HG03039 (cell line): ENCODE measurements around the gene FAM83G.
"Not testable (repeated sequence)": the region's sequence is repeated elsewhere in the genome, so short reads cannot be mapped to it uniquely, and the experiment has no call there.

Experiments
- ATAC-seq: cut with Tn5 transposase; IDR thresholded peaks from one replicate; pipeline ENCODE4 v1.9.1; 2021; ENCODE audit warnings: mild to moderate bottlenecking, moderate library complexity; ENCODE audit not compliant: unreplicated experiment

Gene FAM83G, protein sequence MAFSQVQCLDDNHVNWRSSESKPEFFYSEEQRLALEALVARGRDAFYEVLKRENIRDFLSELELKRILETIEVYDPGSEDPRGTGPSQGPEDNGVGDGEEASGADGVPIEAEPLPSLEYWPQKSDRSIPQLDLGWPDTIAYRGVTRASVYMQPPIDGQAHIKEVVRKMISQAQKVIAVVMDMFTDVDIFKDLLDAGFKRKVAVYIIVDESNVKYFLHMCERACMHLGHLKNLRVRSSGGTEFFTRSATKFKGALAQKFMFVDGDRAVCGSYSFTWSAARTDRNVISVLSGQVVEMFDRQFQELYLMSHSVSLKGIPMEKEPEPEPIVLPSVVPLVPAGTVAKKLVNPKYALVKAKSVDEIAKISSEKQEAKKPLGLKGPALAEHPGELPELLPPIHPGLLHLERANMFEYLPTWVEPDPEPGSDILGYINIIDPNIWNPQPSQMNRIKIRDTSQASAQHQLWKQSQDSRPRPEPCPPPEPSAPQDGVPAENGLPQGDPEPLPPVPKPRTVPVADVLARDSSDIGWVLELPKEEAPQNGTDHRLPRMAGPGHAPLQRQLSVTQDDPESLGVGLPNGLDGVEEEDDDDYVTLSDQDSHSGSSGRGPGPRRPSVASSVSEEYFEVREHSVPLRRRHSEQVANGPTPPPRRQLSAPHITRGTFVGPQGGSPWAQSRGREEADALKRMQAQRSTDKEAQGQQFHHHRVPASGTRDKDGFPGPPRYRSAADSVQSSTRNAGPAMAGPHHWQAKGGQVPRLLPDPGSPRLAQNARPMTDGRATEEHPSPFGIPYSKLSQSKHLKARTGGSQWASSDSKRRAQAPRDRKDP

DNA sequence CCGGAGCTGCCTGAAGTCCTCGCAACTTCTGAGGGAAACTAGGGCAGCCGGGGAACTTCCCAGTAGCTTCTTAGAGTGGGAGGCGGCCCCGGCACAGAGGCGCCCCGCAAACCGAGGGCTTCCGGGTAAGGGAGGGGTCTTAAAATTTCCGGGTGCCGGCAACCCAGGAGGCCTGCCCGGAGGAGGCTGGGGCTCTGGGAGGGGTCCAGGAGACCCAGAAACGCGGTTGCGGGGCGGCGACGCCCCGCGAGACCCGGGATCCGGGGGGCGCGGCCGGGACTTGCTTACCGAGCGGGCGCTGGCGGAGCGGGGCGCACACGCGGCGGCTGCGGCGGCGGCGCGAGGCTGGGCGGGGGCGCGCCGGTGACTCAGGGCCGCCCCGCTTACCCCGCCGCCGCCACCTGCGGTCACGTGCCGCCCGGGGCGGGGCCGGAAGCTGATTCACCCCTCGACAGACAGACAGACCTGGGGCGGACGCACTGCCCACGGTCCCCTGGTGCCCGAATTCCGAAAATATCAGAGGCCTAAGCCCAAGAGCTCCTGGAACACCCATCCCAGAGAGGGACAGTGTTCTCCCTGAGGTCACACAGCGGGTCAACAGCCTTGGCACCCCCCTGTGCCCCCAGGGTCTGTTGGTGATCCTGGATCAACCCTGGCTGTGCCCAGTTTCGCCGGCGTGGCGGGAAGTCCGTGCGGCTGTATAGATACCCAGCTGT, at the start of gene FAM83G:
Gene FAM83G, minus strand, starts transcription at position 344 of the 716 bp plus-strand sequence. CDS start 723 bp downstream, outside the sequence.
- peak; percentile 50 for ATAC-seq

DNA sequence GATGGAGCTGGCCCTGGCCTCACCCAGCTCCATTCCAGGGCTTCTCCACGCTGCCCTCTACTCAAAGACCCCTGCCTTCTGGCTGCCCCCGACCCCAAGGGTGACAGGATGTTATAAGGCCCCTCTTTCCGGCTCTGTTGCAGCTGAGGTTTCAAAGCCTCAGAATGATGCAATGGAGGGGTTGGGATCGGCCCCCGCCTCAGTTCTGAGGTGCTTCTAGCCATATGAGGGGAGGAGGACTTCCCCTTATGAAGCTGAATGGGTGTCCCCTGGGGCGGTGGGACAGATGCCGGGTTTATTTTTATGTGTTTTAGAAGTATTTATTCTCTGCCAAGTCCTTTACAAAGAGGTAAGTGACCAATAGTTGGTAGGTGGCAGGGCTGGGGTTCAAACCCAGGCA, 44.3 kb upstream of the FAM83G start:
- ATAC-seq = not testable (repeated sequence)

DNA sequence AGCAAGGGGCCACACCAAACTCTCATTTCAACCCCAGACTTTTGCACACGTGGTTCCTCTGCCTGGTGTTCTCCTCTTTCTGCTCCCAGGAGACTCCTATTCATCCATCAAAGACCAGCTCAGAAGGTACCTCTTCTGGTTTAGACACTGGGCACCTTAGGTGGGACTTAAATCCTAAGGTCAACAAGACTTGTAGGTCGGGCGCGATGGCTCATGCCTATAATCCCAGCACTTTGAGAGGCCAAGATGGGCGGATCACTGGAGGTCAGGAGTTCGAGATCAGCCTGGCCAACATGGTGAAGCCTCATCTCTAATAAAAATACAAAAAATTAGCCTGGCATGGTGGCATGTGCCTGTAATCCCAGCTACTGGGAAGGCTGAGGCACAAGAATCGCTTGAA, 42.9 kb upstream of the FAM83G start:
- ATAC-seq = not testable (repeated sequence)

DNA sequence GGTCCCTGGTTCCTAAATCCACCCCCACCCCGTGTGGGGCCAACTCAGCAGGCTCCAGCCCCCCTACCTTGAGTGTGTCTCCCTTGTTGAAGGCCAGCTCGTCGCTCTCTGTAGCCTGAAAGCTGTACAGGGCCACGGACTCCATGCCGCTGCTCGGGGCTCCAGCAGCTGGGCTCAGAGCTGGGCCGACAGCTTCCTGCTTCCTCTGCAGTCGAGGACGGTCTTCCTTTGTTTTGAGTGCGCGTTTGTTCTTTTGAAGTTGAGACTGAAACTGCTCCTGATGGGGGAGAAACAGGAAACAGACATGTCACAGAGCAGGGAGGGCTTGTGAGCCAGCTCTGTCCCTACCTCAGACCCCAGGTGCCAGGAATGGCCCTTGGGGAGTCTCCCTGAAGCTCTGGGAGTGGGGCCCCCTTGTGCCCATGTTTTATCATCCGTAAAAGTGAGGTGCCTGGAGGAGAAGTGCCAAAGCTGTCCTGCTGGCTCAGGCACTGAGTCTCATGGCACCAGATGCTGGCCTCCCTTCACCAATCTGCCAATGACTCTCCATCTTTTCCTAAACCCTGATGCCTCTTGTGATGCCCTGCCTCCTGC, 42.3 kb upstream of the FAM83G start, which contains the start of gene GRAP:
Gene GRAP, minus strand, starts transcription at position 176 of the 594 bp plus-strand sequence. Its CDS starts 31 bp downstream, at position 145.
- ATAC-seq = not testable (repeated sequence)

DNA sequence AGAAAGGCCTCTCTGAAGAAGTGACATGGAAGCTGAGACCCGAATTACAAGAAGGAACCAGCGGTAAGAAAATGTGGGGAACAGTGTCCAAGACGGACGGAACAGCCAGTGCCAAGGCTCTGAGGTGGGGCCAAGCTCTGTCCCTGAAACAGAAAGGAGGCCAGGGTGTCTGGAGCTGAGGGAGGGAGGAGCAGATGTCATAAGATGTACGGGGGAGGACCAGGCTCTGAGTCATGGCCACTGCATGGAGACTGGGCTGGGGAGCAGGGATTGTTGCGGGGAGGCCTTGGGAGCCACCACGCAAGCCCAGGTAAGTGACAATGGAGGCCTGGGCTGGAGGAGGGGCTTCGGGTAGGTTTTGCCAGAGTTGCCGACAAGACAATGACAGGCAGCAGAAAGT, 40.1 kb upstream of the FAM83G start:
- ATAC-seq = not testable (repeated sequence)

DNA sequence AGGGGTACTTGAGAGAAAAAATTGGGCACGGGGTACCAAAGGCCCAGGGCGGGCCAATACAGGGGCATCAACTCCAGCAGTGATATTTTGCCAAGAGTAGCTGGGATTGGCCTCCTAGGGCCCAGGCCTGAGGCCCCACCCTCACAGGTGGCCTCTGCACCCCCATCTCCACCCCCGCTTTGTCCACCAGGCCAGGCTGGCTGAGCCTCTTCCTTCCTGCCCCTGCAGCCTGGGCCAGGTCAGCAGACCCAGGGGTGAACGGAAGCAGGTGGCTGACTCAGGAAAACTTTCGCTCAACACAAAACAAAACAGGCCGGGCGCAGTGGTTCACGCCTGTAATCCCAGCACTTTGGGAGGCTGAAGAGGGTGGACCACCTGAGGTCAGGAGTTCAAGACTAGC, 38.5 kb upstream of the FAM83G start:
- not testable (repeated sequence) for ATAC-seq

DNA sequence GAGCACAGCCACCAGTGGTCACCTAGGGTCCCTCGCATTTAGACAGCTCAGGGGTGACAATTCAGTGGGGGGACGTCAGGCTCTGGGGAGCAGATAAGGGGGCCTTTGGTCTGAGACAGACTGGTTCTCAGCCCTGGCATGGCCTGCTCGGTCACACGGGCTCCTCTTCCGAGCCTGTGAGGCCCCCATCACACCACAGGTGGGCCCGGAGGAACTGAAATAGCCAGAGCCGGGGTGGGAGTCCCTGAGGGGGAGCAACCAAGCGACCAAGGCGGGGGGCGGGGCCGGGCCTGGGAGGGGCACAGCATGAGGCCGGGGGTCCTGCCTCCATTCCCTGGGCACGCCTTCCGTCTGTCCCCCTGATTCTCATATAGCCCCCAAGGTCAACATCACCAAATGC, 37.8 kb upstream of the FAM83G start:
- ATAC-seq = not testable (repeated sequence)

DNA sequence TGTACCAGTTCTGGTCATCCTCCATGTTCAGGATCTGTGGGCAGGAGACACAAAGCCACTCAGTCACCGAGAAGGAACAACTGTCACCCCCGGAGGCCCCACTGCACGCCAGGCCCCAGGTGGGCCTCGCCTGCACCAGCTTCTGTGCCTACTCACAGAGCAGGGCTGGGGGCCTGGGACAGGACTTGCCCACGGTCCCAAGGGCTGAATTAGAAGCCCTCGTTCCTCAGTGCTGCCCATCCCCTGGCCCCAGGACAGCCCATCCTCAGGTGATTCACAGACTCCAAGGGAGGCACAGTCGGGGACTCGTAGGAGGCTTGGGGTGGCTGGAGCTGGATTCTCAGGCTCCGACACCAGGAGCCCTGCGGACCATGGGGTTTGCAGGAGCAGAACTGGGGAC, 37.3 kb upstream of the FAM83G start:
- not testable (repeated sequence) for ATAC-seq

DNA sequence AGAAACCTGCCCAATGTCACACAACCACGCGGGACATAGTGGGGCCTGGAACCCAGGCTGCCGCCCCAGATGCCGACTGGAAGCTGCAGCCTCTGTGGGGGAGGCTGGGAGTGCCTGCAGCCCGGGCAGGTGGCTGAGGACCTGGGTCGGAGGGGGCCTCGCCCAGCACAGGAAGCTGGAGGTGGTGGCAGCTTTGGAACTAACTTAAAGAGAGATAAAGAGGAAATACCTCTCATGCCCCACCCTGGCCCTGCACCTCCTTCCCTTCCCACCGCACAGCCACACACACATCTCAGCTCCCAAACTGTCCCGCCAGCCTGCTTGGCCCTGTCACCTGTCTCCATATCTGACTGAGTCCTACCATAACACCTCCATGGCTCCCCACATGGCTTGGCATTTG, 35.8 kb upstream of the FAM83G start:
- ATAC-seq = not testable (repeated sequence)

DNA sequence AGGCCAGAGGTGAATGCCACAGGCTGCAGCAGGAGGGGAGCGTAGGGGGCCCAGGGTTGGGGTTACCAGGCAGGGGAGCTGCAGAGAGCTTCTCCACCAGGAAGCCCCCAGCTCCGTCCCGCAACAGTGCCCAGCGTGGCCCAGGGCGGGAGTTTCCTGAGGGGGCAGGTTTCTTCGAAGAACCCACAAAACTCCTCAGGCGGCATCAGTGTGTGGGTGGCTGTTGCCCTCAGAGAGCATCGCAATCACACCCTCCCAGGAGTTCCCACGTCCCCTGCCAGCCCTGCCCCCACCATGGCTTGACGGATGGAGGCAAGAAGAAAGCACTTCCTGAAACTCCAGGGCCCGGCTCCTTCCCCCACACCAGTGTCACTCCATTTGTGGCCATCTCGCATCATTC, 34.2 kb upstream of the FAM83G start:
- ATAC-seq = not testable (repeated sequence)

DNA sequence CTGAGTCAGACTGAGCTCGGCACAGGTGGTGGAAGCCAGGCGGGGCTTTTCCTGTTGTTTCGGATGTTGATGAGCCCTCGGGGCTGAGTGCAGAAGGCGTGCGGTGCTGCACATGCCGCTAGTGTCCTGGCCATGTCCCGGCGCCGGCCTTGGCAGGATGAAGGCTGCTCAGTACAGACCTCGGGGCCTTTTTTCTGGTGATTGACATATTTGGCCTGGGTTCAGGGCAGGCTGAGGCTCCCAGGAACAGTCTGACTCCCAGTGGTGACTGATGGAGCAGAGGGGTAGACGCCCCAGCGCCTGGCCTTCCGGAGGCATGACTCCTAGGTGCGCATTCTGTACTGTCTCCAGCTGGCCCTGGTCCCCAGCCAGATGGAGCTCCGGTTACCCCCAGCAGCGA, 33.4 kb upstream of the FAM83G start:
- ATAC-seq = not testable (repeated sequence)

DNA sequence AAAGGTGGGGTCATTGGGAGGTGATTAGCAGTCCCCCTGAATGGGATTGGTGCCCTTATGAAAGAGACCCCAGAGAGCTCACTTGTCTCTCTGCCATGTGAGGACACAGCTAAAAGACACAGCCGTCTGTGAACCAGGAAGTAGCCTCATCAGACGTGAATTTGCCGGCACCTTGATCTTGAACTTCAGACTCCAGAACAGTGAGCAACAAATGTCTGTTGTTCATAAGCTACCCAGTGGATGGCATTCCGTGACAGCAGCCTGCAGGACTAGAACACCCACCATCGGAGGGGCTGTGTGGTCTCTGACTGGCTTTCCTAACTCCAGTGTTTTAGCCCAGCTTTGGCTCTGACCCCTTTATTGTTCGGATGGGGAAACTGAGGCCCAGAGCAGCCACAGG, 33.0 kb upstream of the FAM83G start:
- ATAC-seq = not testable (repeated sequence)

DNA sequence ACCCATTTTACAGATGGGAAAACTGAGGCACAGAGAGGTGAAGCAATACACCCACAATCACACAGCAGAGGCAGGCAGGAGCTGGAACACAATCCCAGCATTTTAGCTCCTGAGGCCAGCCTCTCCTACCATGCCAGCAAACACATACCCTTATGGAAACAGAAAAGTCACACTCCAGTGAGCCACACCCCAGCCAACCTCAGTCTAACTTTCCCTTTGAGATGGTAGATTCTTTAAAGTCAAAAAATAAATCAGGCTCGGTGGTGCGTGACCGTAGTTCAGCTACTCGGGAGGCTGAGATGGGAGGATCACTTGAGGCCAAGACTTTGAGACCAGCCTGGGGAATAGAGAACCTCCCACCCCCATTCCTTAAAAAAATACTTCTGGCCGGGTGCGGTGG, 31.6 kb upstream of the FAM83G start:
- ATAC-seq = not testable (repeated sequence)

DNA sequence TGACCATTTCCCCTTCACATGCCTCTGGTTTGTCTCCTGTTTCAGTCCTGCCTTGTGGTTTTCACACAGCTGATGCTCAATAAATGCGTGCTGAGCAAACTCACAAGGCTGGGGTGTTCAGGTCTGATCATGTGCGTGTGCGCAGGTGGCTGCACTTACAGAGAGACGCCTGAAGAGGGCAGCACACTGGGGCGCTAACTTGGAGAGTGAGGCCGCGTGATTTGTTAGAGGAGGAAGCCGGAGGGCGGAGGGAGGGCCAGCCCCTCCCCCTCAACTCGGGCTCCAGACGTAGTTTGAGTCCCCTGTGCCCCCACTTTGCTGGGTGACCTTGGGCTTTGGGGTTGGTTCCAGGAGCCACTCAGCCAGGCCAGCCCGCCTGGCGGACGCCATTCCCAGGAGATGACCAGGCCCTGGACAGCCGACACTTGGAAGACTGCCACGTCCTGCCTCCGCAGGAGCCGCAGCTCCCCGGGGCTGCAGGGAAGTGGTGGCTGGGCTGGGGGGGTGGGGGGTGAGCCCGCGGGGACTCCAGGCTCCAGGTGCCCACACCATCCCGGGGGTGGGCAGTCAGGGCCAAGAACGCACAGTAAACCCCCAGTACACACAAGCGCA, 27.9 kb upstream of the FAM83G start:
- peak; percentile 45 for ATAC-seq

DNA sequence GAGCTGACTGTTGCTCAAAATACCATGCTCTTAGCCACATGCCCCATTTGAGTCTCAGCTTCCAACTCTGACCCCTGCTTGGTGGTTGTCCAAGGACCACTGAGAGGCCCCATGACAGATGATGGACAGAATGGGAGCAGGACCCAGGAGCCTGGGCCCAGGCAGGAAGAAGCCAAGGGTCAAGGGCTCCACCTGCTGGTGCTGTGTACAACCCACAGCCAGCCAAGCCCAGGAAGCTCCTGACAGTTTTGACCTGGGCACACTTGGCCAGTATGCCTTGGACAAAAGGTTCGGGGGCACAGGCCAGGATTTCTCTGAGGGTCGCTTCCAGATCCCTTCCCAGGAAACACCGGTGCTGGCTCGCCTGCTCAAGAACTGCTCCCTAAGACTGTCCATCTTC, 27.2 kb upstream of the FAM83G start:
- not testable (repeated sequence) for ATAC-seq

DNA sequence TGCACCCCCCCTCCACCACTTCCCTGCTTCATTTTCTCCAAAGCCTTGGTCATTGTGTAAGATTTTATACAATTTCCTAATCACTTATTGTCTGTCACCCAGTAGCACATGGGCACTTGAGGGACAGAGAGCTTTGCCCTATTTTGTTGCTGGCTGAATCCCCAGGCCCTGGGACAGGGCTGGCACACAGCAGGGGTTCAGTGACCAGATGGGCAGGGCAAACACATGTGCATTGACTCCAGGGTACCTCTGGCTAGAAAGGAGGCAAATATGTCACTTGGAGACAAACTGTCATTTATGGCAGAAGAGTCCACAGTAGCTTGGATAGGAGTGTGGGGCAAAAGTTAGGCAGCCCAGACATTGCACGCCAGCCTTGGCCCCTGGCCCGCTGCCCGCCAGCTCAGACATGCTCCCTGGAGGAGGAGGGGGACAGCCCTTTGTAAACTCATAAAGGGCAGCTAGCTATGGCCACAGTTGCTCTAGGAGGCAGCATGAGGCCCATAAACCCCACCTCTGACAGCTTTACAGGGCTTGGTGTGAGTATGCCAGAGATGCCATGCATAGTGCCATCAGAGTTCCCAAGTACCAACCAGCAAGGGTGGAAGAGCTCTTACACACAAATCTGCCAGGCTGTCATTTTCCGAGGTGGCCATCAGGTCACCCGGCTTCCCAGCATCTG, 26.3 kb upstream of the FAM83G start:
- ATAC-seq = not testable (repeated sequence)

DNA sequence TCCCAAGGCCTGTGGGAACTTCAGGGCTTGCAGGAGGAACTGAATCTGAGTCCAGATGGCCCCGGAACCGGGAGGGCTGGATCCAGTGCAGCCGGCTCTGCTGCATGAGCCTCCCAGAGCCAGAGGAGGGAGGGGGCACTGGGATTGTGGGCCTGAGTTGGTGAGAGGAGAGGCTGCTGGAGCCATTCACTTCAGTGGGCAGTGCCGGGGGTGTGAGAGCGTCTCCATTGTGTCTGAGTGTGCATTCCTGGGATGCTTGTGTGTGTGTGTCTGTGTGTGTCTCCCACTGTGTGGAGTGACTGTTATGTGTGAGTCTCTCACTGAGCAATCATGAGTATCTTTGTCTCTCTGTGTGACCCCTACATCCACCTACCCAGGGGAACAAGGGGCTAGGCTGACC, 25.2 kb upstream of the FAM83G start:
- ATAC-seq = not testable (repeated sequence)

DNA sequence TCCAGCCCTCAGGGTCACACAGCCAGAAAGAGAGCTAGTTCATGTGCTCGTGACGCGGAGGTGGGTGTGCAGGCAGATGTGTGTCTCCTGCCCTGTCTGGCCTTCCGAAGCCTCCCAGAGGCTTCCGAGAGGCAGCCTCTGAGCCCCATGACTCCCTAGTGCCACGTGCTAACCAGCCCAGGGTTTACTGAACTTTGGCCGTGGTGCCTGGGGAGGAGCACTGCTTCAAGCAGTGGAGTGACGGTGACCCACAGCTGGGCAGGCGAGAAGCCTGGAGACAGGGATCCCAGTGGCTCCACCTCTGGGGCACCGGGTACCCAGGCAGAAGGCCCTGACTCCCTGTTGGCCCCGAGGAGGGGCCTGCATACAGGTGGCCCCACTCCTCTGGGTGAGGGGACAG, 24.1 kb upstream of the FAM83G start:
- ATAC-seq = not testable (repeated sequence)
